ENCODE data around the gene SNCB.

The SNCB gene

DNA sequence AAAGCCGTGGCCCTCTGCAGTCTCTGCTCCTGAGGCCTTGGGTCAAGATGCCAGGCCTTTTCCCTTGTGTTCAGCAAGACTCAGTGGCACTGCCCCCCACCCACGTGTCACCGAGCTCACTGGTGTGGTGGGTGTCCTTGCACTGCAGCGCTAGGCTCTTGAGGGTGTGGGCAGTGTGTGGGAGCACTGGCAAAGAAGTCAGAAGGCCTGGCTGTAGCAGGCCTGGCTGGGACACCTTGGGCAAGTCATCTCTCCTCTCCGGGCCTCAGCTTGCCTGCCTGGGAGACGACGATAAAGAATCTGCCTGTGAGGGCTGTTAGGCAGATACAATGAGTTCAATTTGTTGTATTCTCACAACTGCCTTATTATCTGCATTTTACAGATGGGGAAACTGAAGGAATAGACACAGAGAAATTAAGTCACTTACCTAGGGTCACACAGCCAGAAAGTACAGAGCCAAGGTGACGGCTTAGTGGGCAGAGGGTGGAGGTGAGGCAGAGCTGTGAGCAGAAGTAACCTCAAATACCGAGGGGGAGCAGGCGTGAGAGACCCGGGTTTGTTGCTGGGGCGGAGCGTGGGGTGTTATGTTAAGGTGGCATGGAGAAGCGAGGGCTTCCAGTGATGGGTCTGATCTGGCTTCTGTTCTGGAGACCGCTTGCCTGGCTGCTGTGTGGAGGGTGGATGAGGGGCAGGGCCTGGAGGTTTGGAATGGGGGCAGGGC is 18.3 kb upstream of the SNCB start:
- H3K4me3 ChIP-seq (ENCODE audit: low read depth, low read length) = no peak overlapping the region
- TF ChIP-seq CTCF (IDR thresholded peaks at IDR 0.05; ENCODE audit: borderline replicate concordance, insufficient read depth, low read depth, low read length) = no peak

- TF ChIP-seq CTCF (IDR thresholded peaks at IDR 0.05; ENCODE audit: borderline replicate concordance, insufficient read depth, low read depth, low read length) = no peak
- peak overlapping the region; percentile 72 for H3K4me3 ChIP-seq (ENCODE audit: low read depth, low read length)
Measured at GRCh38 chr5:176647843-176648473, 17.6 kb upstream of the SNCB start.

DNA sequence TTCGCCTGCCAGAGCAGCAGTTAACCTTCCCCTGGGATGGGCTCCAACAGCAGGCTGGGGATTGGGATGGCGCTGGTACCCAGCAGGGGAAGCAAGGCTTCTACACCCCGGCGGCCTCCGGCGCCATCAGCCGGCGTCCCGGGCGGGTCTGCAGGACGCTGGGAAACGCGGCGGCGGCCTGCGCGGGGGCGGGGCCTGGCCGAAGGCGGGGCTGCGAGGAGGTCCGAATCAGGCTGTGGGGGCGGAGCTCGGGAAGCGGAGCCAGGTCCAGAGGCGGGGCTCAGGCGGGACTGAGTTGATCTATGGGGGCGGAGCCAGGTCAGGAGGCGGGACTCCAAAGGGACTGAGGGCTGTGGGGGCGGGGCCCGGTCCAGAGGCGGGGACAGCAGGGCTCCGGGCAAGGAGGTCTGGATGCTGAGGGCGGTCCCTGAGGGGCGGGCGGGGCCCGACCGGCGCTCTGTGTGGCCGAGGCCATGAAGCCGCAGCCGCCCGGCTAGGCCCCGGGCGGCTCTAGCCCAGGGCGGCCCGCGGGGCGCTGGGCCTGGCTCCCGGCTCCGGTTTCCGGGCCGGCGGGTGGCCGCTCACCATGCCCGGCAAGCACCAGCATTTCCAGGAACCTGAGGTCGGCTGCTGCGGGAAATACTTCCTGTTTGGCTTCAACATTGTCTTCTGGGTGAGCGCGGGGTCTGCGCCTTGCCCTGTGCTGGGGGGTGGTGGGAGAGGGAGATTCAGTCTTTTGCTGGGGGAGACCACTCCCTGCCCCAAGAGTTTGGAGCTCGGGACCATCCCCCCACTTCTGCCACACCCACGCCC is 16.9 kb upstream of the SNCB start, which contains the start of gene TSPAN17:
TSS of gene TSPAN17 (plus strand) at position 455 of the 813 bp plus-strand sequence. CDS start at position 587, 132 bp downstream.
- peak within 1 kb of the TSS; percentile 72 for H3K4me3 ChIP-seq (ENCODE audit: low read depth, low read length)
- TF ChIP-seq CTCF (IDR thresholded peaks at IDR 0.05; ENCODE audit: borderline replicate concordance, insufficient read depth, low read depth, low read length) = no peak

DNA sequence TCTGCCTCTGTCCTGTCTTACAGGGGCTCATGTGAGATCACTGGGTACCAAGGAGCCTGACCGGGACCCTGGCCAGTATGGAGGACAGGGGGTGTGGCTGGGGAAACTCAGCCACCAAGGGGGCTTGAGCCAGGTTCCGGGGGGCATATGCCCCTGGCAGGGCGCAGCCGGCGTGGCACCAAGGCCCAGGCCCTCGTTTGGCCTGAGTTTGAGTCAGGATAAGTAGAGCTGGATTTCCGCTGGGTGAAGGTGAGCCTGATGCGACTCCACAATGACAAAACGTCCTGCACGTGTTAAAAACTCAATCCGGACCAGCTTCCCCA is 16.3 kb upstream of the SNCB start:
- TF ChIP-seq CTCF (IDR thresholded peaks at IDR 0.05; ENCODE audit: borderline replicate concordance, insufficient read depth, low read depth, low read length) = no peak
- H3K4me3 ChIP-seq (ENCODE audit: low read depth, low read length) = peak overlapping the region; percentile 56

GRCh38 chr5:176646049-176646706 is 15.8 kb upstream of the SNCB start:
- TF ChIP-seq CTCF (IDR thresholded peaks at IDR 0.05; ENCODE audit: borderline replicate concordance, insufficient read depth, low read depth, low read length) = no peak
- H3K4me3 ChIP-seq (ENCODE audit: low read depth, low read length) = no peak overlapping the region

- TF ChIP-seq CTCF (IDR thresholded peaks at IDR 0.05; ENCODE audit: borderline replicate concordance, insufficient read depth, low read depth, low read length) = no peak
- no peak overlapping the region for H3K4me3 ChIP-seq (ENCODE audit: low read depth, low read length)
Measured at GRCh38 chr5:176644878-176645670, 14.7 kb upstream of the SNCB start.
